GM21423 (cell line): ENCODE measurements around the gene PAGE4.

Experiments
- ATAC-seq: cut with Tn5 transposase; IDR thresholded peaks from one replicate; pipeline ENCODE4 v1.9.1; 2021; ENCODE audit warnings: mild to moderate bottlenecking, moderate library complexity; ENCODE audit not compliant: unreplicated experiment

PAGE4 gene

DNA sequence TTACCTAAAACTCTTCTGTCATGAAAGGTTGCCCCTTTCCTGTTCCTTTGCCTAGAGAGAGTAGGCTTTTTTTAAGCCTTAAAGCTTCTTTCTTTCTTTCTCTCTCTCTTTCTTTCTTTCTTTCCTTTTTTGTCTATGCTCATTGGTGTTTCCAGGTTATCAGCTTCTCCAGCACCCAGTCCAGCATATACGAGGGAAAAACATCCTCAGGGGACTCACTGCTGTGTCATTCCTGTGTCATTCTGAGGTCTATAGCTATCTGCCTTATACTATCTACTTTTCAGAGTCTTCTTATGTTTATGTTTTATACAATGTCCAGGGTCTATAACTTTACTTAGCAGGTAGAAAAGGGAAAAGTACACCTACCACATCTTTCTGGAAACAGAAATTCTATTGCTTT lies 39.6 kb downstream of the PAGE4 start:
- no peak for ATAC-seq

DNA sequence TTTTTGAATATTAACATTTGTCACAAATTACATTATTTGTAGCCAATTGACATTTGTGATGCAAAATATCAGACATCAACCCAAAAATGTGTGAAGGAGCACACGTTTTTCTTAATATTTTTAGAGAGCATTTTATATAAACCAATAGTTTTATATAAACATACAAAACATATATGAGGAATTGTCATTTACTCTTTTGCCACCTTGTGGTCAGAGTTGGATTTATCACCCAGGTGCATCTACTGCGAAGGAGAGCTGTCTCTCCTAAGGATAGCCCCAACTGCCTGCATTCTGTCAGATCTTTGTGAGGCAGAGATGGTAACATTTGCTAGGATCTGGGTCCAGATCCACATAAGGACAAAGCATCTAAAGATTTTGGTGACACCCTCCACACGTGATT lies 47.6 kb downstream of the PAGE4 start:
- no peak for ATAC-seq

DNA sequence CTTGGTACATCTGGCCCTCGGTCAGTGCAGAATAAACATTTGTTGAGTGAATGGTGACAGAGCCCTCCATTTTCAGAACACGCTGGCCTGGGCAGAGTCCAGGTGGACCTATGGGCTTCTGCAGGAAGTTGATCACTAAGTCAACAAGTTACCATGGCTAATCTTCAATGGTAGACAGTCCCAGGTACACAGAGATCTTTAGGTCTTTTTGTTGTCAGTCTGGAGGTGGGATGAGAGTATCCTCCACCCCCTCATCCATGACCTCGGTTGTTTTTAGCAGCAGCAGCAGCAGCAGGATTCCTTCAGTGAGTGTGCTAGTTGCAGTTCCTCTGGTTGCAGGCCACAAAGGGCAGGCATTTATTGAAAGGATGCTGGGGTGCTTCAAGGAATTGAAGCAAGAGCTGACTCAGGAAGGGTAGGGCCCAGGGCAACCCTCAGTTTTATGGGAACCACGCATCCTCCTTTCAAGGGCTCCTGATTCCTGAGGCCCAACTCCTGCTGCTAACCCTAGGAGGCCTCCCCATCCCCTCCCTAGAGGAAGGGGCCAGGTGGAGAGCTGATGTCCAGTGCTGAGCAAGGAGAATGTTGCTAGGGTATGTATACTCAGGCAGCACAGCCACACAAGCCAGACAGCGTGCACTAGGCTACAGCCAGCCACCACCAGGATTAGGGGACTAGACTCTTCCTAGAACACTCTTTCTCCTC lies 48.4 kb downstream of the PAGE4 start:
- ATAC-seq, result no peak

DNA sequence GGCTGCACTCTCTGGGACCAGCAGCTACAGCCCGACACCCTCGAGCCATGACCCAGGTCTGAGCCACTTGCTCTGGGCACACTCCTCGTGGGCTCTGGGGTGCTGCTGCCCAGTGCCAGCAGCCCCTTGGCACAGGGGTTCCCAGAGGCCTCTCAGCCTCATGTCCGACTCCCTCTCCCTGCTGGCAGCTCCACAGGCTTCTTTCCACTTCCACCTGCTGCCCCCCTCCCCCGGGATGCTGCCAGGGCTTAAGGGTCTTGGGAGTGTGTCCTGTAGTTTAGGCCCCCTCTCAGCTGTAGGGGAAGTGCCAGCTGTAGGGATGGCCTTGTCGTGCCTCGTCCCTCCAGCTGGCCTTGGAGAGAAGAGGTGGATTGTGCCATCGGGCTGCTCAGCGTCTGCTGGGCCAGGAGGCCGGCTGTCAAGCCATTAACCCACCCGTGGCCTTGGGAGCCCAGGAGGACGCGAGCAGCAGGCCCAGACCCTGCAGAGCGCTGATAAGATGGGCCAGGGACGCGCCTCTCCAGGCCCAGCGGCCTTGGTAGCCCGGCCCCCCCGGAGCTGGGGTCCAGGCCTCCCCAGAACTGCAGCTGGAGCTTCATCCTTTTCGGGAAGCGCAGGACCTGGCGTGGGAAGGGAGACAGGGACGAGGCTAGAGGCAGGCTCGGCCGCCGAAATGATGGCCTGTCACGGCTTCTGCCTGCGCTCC lies 49.2 kb downstream of the PAGE4 start:
- ATAC-seq, result no peak

DNA sequence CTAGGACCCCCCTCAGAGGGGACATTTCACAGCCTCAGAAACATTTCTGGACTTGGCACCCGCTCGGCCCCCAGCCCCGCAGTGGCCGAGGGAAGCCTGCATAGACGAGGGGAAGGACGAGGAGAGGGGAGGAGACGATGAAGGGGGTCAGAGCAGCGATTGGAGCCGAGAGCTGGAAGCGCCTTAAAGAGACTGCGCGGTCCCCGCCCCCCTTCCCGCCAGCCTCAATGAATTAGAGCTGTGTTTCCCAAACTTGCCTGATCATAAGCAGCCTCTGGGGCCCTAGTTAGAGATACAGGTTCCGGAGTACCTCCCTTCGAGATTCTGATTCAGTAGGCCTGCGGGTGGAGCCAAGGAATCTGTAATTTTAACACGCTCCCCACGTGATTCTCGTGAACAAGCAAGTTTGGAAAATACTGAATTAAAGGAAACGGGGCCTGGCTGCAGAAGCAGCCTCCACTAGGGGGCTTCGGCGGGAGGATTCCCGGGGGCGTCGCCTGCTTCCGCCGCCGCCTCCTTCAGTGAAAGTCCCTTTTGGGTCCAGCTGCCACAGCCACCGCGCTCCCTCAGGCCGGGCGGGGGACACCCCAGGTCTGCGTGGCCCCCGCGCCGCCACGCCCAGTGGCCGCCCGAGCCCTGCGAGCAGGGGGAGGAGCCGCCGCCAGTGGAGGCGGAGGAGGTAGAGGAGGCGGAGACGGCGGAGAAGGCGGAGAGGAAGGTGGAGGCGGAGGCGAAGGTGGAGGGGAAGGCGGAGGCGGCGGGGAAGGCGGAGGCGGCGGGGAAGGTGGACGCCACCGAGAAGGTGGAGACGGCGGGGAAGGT lies 49.9 kb downstream of the PAGE4 start, which contains the start of gene USP27X:
USP27X (plus strand) TSS at position 651 of the 822 bp plus-strand sequence. CDS start 824 bp downstream, outside the sequence.
- peak; percentile 91 for ATAC-seq

DNA sequence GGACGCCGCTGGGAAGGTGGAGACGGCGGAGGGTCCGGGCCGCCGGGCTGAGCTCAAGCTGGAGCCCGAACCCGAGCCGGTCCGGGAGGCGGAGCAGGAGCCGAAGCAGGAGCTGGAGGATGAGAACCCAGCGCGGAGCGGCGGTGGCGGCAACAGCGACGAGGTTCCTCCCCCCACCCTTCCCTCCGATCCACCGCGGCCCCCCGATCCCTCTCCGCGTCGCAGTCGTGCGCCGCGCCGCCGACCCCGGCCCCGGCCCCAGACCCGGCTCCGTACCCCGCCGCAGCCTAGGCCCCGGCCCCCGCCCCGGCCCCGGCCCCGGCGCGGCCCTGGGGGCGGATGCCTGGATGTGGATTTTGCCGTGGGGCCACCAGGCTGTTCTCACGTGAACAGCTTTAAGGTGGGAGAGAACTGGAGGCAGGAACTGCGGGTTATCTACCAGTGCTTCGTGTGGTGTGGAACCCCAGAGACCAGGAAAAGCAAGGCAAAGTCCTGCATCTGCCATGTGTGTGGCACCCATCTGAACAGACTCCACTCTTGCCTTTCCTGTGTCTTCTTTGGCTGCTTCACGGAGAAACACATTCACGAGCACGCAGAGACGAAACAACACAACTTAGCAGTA lies 50.7 kb downstream of the PAGE4 start:
- ATAC-seq, result peak; percentile 12

DNA sequence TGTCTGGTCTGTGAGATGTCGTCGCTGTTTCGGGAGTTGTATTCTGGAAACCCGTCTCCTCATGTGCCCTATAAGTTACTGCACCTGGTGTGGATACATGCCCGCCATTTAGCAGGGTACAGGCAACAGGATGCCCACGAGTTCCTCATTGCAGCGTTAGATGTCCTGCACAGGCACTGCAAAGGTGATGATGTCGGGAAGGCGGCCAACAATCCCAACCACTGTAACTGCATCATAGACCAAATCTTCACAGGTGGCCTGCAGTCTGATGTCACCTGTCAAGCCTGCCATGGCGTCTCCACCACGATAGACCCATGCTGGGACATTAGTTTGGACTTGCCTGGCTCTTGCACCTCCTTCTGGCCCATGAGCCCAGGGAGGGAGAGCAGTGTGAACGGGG lies 51.6 kb downstream of the PAGE4 start:
- ATAC-seq, result no peak
